GM12892 (cell line): ENCODE data around the gene NRF1.

Source experiments
- POLR2A ChIP-seq: IDR thresholded peaks from 2 replicates; pipeline ENCODE4 v1.6.1; 2011; ENCODE audit warnings: low read depth, low read length, control low read depth
- POLR2AphosphoS5 ChIP-seq: IDR thresholded peaks from 2 replicates; pipeline ENCODE4 v1.6.1; 2011; ENCODE audit warnings: low read depth, low read length, control low read depth
- TAF1 ChIP-seq: IDR thresholded peaks from 2 replicates; pipeline ENCODE4 v1.6.1; 2011; ENCODE audit warnings: low read depth, mild to moderate bottlenecking, control low read depth, low read length, borderline replicate concordance

DNA sequence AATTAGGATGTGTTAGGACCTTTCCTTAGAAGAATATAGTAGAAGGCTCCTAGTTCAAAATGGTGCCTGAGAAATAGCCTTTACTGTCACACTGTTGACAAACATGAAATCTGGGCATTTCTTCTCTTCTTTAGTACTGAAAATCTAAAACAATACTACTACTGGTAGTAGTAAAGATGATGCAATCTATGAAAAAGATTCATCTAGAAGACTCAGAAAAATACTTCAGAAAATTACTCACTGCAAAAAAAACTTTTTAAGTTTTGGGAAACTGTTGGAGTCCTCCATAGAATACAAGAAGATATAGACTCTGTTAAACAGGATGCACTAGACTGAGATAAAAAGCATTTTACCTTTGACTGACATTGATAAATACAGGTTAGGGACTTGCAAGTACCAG lies 67.1 kb downstream of the NRF1 start:
- TF ChIP-seq POLR2A: no peak
- TF ChIP-seq TAF1: no peak
- TF ChIP-seq POLR2AphosphoS5: no peak
